SK-N-SH treated with all-trans-retinoic acid at 6 μM for 48 hours (cell line): Measurements from ENCODE around the gene AMPH.

Source experiments
- ESRRG ChIP-seq: fragments of 250-450 bp; sonication (Bioruptor Pico); IDR thresholded peaks from 2 replicates; pipeline ENCODE4 v1.6.1; 2021; ENCODE audit warnings: mild to moderate bottlenecking
- PATZ1 ChIP-seq: fragments of 250-450 bp; sonication (Bioruptor Pico); IDR thresholded peaks from 2 replicates; pipeline ENCODE4 v1.8.0; 2020; ENCODE audit warnings: mild to moderate bottlenecking, moderate library complexity, borderline replicate concordance
- TOX ChIP-seq: fragments of 250-450 bp; sonication (Bioruptor Pico); IDR thresholded peaks from 2 replicates; pipeline ENCODE4 v1.8.0; 2021; ENCODE audit warnings: mild to moderate bottlenecking, moderate library complexity, borderline replicate concordance
- ZNF565 ChIP-seq: fragments of 450-650 bp; formaldehyde crosslinking; conservative IDR thresholded peaks from 2 replicates; pipeline ENCODE4 v1.5.0; 2020; ENCODE audit warnings: low read depth, mild to moderate bottlenecking, moderate library complexity
- TF ChIP-seq, protein P1 (sequence below): fragments of 250-450 bp; sonication (Bioruptor Pico); IDR thresholded peaks from 2 replicates; pipeline ENCODE4 v1.5.0; 2020; ENCODE audit warnings: mild to moderate bottlenecking, moderate library complexity

DNA sequence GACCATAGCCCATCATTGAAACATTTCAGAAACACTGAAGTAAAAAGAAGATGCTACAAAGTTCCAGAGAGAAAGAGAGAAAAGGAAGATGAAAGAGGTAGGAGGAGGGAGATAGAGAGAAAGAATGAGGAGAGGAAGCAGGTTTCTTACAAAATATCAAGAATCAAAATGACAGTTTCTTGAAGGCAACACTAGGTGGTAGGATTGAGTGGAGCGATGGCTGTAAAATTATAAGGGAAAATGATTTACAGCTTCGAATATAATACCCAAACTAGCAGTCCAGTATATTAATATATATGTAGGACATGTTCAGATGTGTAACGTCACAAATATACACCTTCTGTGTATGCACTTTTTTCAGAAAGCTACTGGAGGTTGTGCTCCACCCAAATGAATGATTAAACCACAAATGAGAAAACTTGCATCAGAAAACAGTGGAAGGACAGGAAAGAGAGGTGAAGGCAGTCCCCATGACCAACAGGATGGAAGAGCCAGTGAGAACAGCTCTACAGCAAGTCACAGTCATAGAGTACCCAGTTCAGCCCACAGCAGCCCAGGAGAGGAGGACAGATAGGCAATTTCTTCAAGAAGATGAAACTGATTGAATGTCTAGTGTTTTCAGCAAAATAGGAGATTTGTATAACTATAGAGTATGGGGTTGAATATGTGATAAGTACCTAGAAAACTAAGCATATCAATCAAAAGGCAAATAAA, 206.3 kb downstream of the AMPH start:
- TF ChIP-seq TOX (CRISPR knock-in tag) (no peak), ZNF565 (no peak), PATZ1 (CRISPR knock-in tag) (no peak), ESRRG (no peak)
- TF ChIP-seq, protein P1, sequence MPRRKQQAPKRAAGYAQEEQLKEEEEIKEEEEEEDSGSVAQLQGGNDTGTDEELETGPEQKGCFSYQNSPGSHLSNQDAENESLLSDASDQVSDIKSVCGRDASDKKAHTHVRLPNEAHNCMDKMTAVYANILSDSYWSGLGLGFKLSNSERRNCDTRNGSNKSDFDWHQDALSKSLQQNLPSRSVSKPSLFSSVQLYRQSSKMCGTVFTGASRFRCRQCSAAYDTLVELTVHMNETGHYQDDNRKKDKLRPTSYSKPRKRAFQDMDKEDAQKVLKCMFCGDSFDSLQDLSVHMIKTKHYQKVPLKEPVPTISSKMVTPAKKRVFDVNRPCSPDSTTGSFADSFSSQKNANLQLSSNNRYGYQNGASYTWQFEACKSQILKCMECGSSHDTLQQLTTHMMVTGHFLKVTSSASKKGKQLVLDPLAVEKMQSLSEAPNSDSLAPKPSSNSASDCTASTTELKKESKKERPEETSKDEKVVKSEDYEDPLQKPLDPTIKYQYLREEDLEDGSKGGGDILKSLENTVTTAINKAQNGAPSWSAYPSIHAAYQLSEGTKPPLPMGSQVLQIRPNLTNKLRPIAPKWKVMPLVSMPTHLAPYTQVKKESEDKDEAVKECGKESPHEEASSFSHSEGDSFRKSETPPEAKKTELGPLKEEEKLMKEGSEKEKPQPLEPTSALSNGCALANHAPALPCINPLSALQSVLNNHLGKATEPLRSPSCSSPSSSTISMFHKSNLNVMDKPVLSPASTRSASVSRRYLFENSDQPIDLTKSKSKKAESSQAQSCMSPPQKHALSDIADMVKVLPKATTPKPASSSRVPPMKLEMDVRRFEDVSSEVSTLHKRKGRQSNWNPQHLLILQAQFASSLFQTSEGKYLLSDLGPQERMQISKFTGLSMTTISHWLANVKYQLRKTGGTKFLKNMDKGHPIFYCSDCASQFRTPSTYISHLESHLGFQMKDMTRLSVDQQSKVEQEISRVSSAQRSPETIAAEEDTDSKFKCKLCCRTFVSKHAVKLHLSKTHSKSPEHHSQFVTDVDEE (CRISPR knock-in tag) = no peak
